Panc1 (cell line): ENCODE results near the gene KRT2. TPM values are rescaled to one million over a fixed set of nuclear protein-coding genes. Genes with fewer than 3 reads are reported as not detected.

ENCODE experiments used
- ATAC-seq: fragments of 200-7000 bp; cut with Tn5 transposase; 2 replicates; pipeline ENCODE4 v1.9.1; 2020; ENCODE audit warnings: mild to moderate bottlenecking, moderate library complexity
- BruUV-seq: library from RNA; stranded (reverse); fragments of 400-500 nt; replicated peaks from 2 replicates; lab custom pipeline; 2021; lab: Mats Ljungman, UMichigan
- CTCF ChIA-PET: fragments of 300-600 bp; sonication (Branson Sonifier 250); formaldehyde crosslinking; loops from one replicate; lab custom pipeline; 2022; ENCODE audit warnings: antibody characterized with exemption; lab: Charles Lee
- POLR2A ChIA-PET: fragments of 300-600 bp; sonication (Branson Sonifier 250); formaldehyde crosslinking; loops from one replicate; lab custom pipeline; 2022; ENCODE audit warnings: antibody characterized with exemption; lab: Charles Lee
- DNase-seq: peaks from one replicate; pipeline ENCODE4 v3.0.0-alpha.2; 2010; ENCODE audit warnings: low read depth, low spot score
- H3K27ac ChIP-seq: 2 replicates; pipeline ENCODE4 v1.5.1; 2011; ENCODE audit warnings: mild to moderate bottlenecking, low read length, inconsistent platforms
- H3K27me3 ChIP-seq: fragments of 200-500 bp; sonication (Bioruptor generic); 2 replicates; pipeline ENCODE4 v1.6.0; 2014; ENCODE audit warnings: low read length, inconsistent platforms; ENCODE audit not compliant: control insufficient read depth, insufficient read depth
- H3K36me3 ChIP-seq: fragments of 200-500 bp; sonication (Bioruptor generic); 2 replicates; pipeline ENCODE4 v1.5.1; 2014; ENCODE audit warnings: inconsistent platforms, mild to moderate bottlenecking, low read length, moderate library complexity; ENCODE audit not compliant: control insufficient read depth, insufficient read depth
- H3K4me1 ChIP-seq: 2 replicates; pipeline ENCODE4 v1.5.1; 2011; ENCODE audit warnings: inconsistent platforms, mild to moderate bottlenecking, low read length, moderate library complexity; ENCODE audit not compliant: control insufficient read depth, insufficient read depth
- H3K4me3 ChIP-seq, 2 experiments: 2 replicates each; pipeline ENCODE4 v1.5.1; 2011 to 2012; ENCODE audit warnings: low read depth in 2 of 2, low read length in 2 of 2, mild to moderate bottlenecking in 2 of 2, inconsistent platforms in 1 of 2, moderate library complexity in 1 of 2
- H3K9me3 ChIP-seq: fragments of 200-500 bp; sonication (Bioruptor generic); 2 replicates; pipeline ENCODE4 v1.5.1; 2014; ENCODE audit warnings: low read depth, mild to moderate bottlenecking, inconsistent platforms, low read length, moderate library complexity; ENCODE audit not compliant: control insufficient read depth, insufficient read depth
- CTCF ChIP-seq: fragments of 450-650 bp; IDR thresholded peaks from 2 replicates; pipeline ENCODE4 v1.5.1; 2017; ENCODE audit warnings: mild to moderate bottlenecking
- POLR2AphosphoS5 ChIP-seq: IDR thresholded peaks from 2 replicates; pipeline ENCODE4 v1.6.1; 2012; ENCODE audit warnings: mild to moderate bottlenecking, low read depth, low read length, moderate library complexity
- REST ChIP-seq, 2 experiments: IDR thresholded peaks; 2 replicates each; pipeline ENCODE4 v1.6.1; 2011 to 2012; ENCODE audit warnings: low read depth in 2 of 2, control low read depth in 1 of 2, low read length in 1 of 2, mild to moderate bottlenecking in 1 of 2, moderate library complexity in 1 of 2; ENCODE audit not compliant: insufficient read depth in 1 of 2
- SIN3A ChIP-seq: IDR thresholded peaks from 2 replicates; pipeline ENCODE4 v1.6.1; 2012; ENCODE audit warnings: low read depth, mild to moderate bottlenecking, low read length, moderate library complexity, borderline replicate concordance; ENCODE audit not compliant: insufficient read depth
- TCF7L2 ChIP-seq: IDR thresholded peaks from 2 replicates; pipeline ENCODE4 v1.6.1; 2011; ENCODE audit warnings: mild to moderate bottlenecking, low read depth, low read length, inconsistent platforms
- in situ Hi-C: cut with HindIII; loops from 2 replicates; pipeline ENCODE4 v1.10.0; 2016; ENCODE audit warnings: low sequenced_read_pairs, low pct_unique_long_range_greater_than_20kb
- intact Hi-C: fragments of 100-400 bp; cut with micrococcal nuclease; formaldehyde crosslinking; loops from one replicate; pipeline ENCODE4 v1.10.0; 2022; ENCODE audit not compliant: unreplicated experiment
- total RNA-seq: library from RNA; stranded (reverse); gene quantifications from one replicate; pipeline ENCODE4 v1.2.1, GENCODE V29; 2021; ENCODE audit not compliant: unreplicated experiment

Gene KRT2
- total RNA-seq, 1 experiment from 2014 or later = 0.33 TPM

GRCh38 chr12:52698651-52699340, 46.8 kb upstream of the KRT2 start:
- Histone ChIP-seq H3K36me3 (no peaks in the 10 kb centered on the region), H3K9me3 (no peaks in the 10 kb centered on the region), H3K4me1 (no peaks in the 10 kb centered on the region), H3K27ac (no peak overlapping the region), H3K27me3 (peaks cover 13% of the 10 kb centered on the region), H3K4me3 (no peak overlapping the region)
- ChIA-PET CTCF (no interaction called here), POLR2A (no interaction called here)
- in situ Hi-C loops = no loop called here
- TF ChIP-seq CTCF (no peak), REST (IDR thresholded peaks at IDR 0.05; ENCODE audit: insufficient read depth in 1 of 2, low read depth in 2 of 2, low read length in 1 of 2) (no peak), POLR2AphosphoS5 (no peak), TCF7L2 (no peak), SIN3A (no peak)
- ATAC-seq = no peak
- intact Hi-C loops = no loop called here
- DNase-seq = no peak
- no TSS peak for BruUV-seq

DNA sequence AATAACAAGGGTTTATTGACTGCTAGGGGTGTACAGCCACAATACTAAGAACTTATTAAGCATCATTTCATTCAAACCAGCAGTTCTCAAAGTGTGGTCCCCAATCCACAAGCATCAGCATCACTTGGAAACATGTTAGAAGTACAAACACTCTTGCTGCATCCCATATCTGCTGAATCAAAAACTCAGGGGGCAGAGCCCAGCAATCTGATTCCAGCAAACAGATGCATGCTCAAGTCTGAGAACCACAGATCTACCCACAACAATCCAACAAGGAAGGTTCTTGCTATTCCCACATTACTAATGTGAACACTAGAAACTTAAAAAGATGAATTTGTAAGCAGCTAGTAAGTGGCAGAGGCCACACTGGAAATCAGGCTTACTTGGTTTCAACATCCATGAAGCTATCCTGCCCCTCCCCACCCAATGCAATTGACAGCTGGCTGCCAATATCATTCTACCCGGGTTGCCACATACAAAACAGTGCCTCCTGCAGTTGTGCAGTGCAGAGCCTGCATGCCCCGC, 45.1 kb upstream of the KRT2 start:
- ChIA-PET POLR2A (no interaction called here), CTCF (no interaction called here)
- in situ Hi-C loops (no loop called here), intact Hi-C loops (no loop called here)
- H3K36me3 ChIP-seq = no peaks in the 10 kb centered on the region
- no peaks in the 10 kb centered on the region for H3K9me3 ChIP-seq
- no peak overlapping the region for H3K27ac ChIP-seq
- DNase-seq (no peak), ATAC-seq (no peak)
- TF ChIP-seq POLR2AphosphoS5 (no peak), CTCF (no peak), TCF7L2 (no peak), SIN3A (no peak), REST (IDR thresholded peaks at IDR 0.05; ENCODE audit: insufficient read depth in 1 of 2, low read depth in 2 of 2, low read length in 1 of 2) (no peak)
- no TSS peak for BruUV-seq
- peaks cover 9% of the 10 kb centered on the region; the same call in 1 of the 2 replicates for H3K27me3 ChIP-seq
- H3K4me1 ChIP-seq = no peaks in the 10 kb centered on the region
- H3K4me3 ChIP-seq = no peak overlapping the region
